Activated naive CD8-positive, alpha-beta T cell treated with anti-CD3 and anti-CD28 coated beads, Interleukin-2, amount 10 ng/mL, durations not matched to agents 7 days and 5 days (primary cell): ENCODE results near the gene LHFPL3. TPM values are rescaled to one million over a fixed set of nuclear protein-coding genes. Genes with fewer than 3 reads are reported as not detected.

Experiments used
- ATAC-seq: fragments of 150-1000 bp; cut with Tn5 transposase; one replicate; pipeline ENCODE4 v1.10.0; 2021; ENCODE audit warnings: low read depth, moderate library complexity
- POLR2A ChIA-PET: fragments of 350-600 bp; sonication (Branson Sonifier 250); formaldehyde crosslinking; loops from one replicate; lab custom pipeline; 2021; ENCODE audit warnings: antibody characterized with exemption; lab: Charles Lee
- DNase-seq: peaks from one replicate; pipeline ENCODE4 v3.0.0; 2021
- H3K27ac Mint-ChIP-seq: one replicate; pipeline ENCODE4 v1.8.0; 2022; ENCODE audit warnings: mild to moderate bottlenecking, mixed read lengths
- H3K27me3 Mint-ChIP-seq: one replicate; pipeline ENCODE4 v1.8.0; 2022; ENCODE audit warnings: mild to moderate bottlenecking, moderate library complexity, mixed read lengths
- H3K36me3 Mint-ChIP-seq: one replicate; pipeline ENCODE4 v1.8.0; 2021; ENCODE audit warnings: mild to moderate bottlenecking, mixed read lengths
- H3K4me1 Mint-ChIP-seq: one replicate; pipeline ENCODE4 v1.8.0; 2021; ENCODE audit warnings: mixed read lengths
- H3K4me3 Mint-ChIP-seq: one replicate; pipeline ENCODE4 v1.8.0; 2022; ENCODE audit warnings: mild to moderate bottlenecking, moderate library complexity, mixed read lengths
- H3K9me3 Mint-ChIP-seq: one replicate; pipeline ENCODE4 v1.8.0; 2021; ENCODE audit warnings: mixed read lengths
- total RNA-seq, 2 experiments: library from RNA; stranded (reverse); gene quantifications; one replicate each; pipeline ENCODE4 v1.2.3, GENCODE V29; 2021

Gene LHFPL3
- total RNA-seq, 2 experiments from 2014 or later, result not detected

- no peak overlapping the region for H3K27ac Mint-ChIP-seq
- DNase-seq (no peak), ATAC-seq (no peak)
- H3K27me3 Mint-ChIP-seq, result no peaks in the 10 kb centered on the region
- no peak overlapping the region for H3K4me3 Mint-ChIP-seq
- H3K36me3 Mint-ChIP-seq, result no peaks in the 10 kb centered on the region
- peaks cover 2% of the 10 kb centered on the region for H3K9me3 Mint-ChIP-seq
- no peaks in the 10 kb centered on the region for H3K4me1 Mint-ChIP-seq
- POLR2A ChIA-PET, result no interaction called here
Observed at GRCh38 chr7:104603957-104604356, 275.6 kb downstream of the LHFPL3 start.

GRCh38 chr7:104604706-104605105 lies 276.3 kb downstream of the LHFPL3 start:
- no peak for ATAC-seq
- POLR2A ChIA-PET, result no interaction called here
- Mint-ChIP-seq H3K4me3 (no peak overlapping the region), H3K27me3 (no peaks in the 10 kb centered on the region), H3K36me3 (no peaks in the 10 kb centered on the region), H3K27ac (no peak overlapping the region), H3K9me3 (peaks cover 2% of the 10 kb centered on the region), H3K4me1 (no peaks in the 10 kb centered on the region)
- DNase-seq, result no peak

- ATAC-seq (no peak), DNase-seq (no peak)
- POLR2A ChIA-PET, result no interaction called here
- Mint-ChIP-seq H3K36me3 (no peaks in the 10 kb centered on the region), H3K27me3 (no peaks in the 10 kb centered on the region), H3K9me3 (no peaks in the 10 kb centered on the region), H3K27ac (no peak overlapping the region), H3K4me1 (no peaks in the 10 kb centered on the region), H3K4me3 (no peak overlapping the region)
Observed at GRCh38 chr7:104621321-104621720, 292.9 kb downstream of the LHFPL3 start.

GRCh38 chr7:104625956-104626355 lies 297.6 kb downstream of the LHFPL3 start:
- H3K27ac Mint-ChIP-seq, result no peak overlapping the region
- H3K36me3 Mint-ChIP-seq, result no peaks in the 10 kb centered on the region
- no peak for ATAC-seq
- H3K9me3 Mint-ChIP-seq, result no peaks in the 10 kb centered on the region
- no peak for DNase-seq
- H3K27me3 Mint-ChIP-seq, result no peaks in the 10 kb centered on the region
- POLR2A ChIA-PET, result no interaction called here
- no peak overlapping the region for H3K4me3 Mint-ChIP-seq
- H3K4me1 Mint-ChIP-seq, result no peaks in the 10 kb centered on the region

GRCh38 chr7:104627516-104627915 lies 299.1 kb downstream of the LHFPL3 start:
- no peak overlapping the region for H3K27ac Mint-ChIP-seq
- no peak overlapping the region for H3K4me3 Mint-ChIP-seq
- DNase-seq, result no peak

GRCh38 chr7:104628017-104628416 lies 299.6 kb downstream of the LHFPL3 start:
- Mint-ChIP-seq H3K4me1 (no peaks in the 10 kb centered on the region), H3K27me3 (no peaks in the 10 kb centered on the region), H3K4me3 (no peak overlapping the region), H3K27ac (no peak overlapping the region), H3K36me3 (no peaks in the 10 kb centered on the region), H3K9me3 (no peaks in the 10 kb centered on the region)
- DNase-seq (no peak), ATAC-seq (no peak)
- POLR2A ChIA-PET, result no interaction called here

More at GRCh38 chr7:104627516-104627915, 299.1 kb downstream of the LHFPL3 start:
- H3K4me1 Mint-ChIP-seq, result no peaks in the 10 kb centered on the region
- no peaks in the 10 kb centered on the region for H3K9me3 Mint-ChIP-seq
- ATAC-seq, result no peak
- H3K27me3 Mint-ChIP-seq, result no peaks in the 10 kb centered on the region
- no peaks in the 10 kb centered on the region for H3K36me3 Mint-ChIP-seq
- POLR2A ChIA-PET, result no interaction called here

- H3K36me3 Mint-ChIP-seq, result no peaks in the 10 kb centered on the region
- POLR2A ChIA-PET, result no interaction called here
Observed at GRCh38 chr7:104629408-104629807, 301.0 kb downstream of the LHFPL3 start.

GRCh38 chr7:104640506-104640905 lies 312.1 kb downstream of the LHFPL3 start:
- Mint-ChIP-seq H3K4me1 (no peaks in the 10 kb centered on the region), H3K36me3 (no peaks in the 10 kb centered on the region), H3K27me3 (peaks cover 3% of the 10 kb centered on the region), H3K4me3 (no peak overlapping the region), H3K9me3 (no peaks in the 10 kb centered on the region), H3K27ac (no peak overlapping the region)
- DNase-seq, result no peak
- POLR2A ChIA-PET, result no interaction called here
- ATAC-seq, result no peak

More at GRCh38 chr7:104629408-104629807, 301.0 kb downstream of the LHFPL3 start:
- Mint-ChIP-seq H3K4me1 (no peaks in the 10 kb centered on the region), H3K4me3 (no peak overlapping the region), H3K27ac (no peak overlapping the region), H3K9me3 (no peaks in the 10 kb centered on the region), H3K27me3 (no peaks in the 10 kb centered on the region)
- DNase-seq (no peak), ATAC-seq (no peak)

GRCh38 chr7:104642560-104642959 lies 314.2 kb downstream of the LHFPL3 start:
- no peak overlapping the region for H3K4me3 Mint-ChIP-seq
- POLR2A ChIA-PET, result no interaction called here
- ATAC-seq, result no peak

GRCh38 chr7:104643587-104644217 lies 315.3 kb downstream of the LHFPL3 start:
- Mint-ChIP-seq H3K27me3 (peaks cover 3% of the 10 kb centered on the region), H3K9me3 (no peaks in the 10 kb centered on the region), H3K4me1 (no peaks in the 10 kb centered on the region), H3K27ac (no peak overlapping the region), H3K4me3 (no peak overlapping the region), H3K36me3 (no peaks in the 10 kb centered on the region)
- POLR2A ChIA-PET, result no interaction called here
- DNase-seq (no peak), ATAC-seq (no peak)

More at GRCh38 chr7:104642560-104642959, 314.2 kb downstream of the LHFPL3 start:
- no peak overlapping the region for H3K27ac Mint-ChIP-seq
- H3K9me3 Mint-ChIP-seq, result no peaks in the 10 kb centered on the region
- H3K27me3 Mint-ChIP-seq, result peaks cover 3% of the 10 kb centered on the region
- DNase-seq, result no peak
- no peaks in the 10 kb centered on the region for H3K36me3 Mint-ChIP-seq
- H3K4me1 Mint-ChIP-seq, result no peaks in the 10 kb centered on the region

GRCh38 chr7:104650991-104651640 lies 322.7 kb downstream of the LHFPL3 start:
- DNase-seq (no peak), ATAC-seq (no peak)
- Mint-ChIP-seq H3K4me1 (no peaks in the 10 kb centered on the region), H3K27ac (no peak overlapping the region), H3K9me3 (no peaks in the 10 kb centered on the region), H3K36me3 (no peaks in the 10 kb centered on the region), H3K4me3 (no peak overlapping the region), H3K27me3 (peaks cover 4% of the 10 kb centered on the region)
- POLR2A ChIA-PET, result no interaction called here

GRCh38 chr7:104652434-104652833 lies 324.0 kb downstream of the LHFPL3 start:
- Mint-ChIP-seq H3K4me3 (no peak overlapping the region), H3K27ac (no peak overlapping the region), H3K9me3 (no peaks in the 10 kb centered on the region), H3K36me3 (no peaks in the 10 kb centered on the region), H3K27me3 (peaks cover 4% of the 10 kb centered on the region), H3K4me1 (no peaks in the 10 kb centered on the region)
- POLR2A ChIA-PET, result no interaction called here
- ATAC-seq (no peak), DNase-seq (no peak)

GRCh38 chr7:104652865-104653264 lies 324.5 kb downstream of the LHFPL3 start:
- H3K27ac Mint-ChIP-seq, result no peak overlapping the region
- H3K9me3 Mint-ChIP-seq, result no peaks in the 10 kb centered on the region
- POLR2A ChIA-PET, result no interaction called here
- no peaks in the 10 kb centered on the region for H3K4me1 Mint-ChIP-seq
- peaks cover 6% of the 10 kb centered on the region for H3K27me3 Mint-ChIP-seq
- H3K4me3 Mint-ChIP-seq, result no peak overlapping the region
- no peak for ATAC-seq
- DNase-seq, result no peak
- H3K36me3 Mint-ChIP-seq, result no peaks in the 10 kb centered on the region

GRCh38 chr7:104653825-104654401 lies 325.5 kb downstream of the LHFPL3 start:
- no peak for ATAC-seq
- no peaks in the 10 kb centered on the region for H3K4me1 Mint-ChIP-seq
- no peak for DNase-seq
- H3K27me3 Mint-ChIP-seq, result peaks cover 6% of the 10 kb centered on the region
- POLR2A ChIA-PET, result no interaction called here
- no peaks in the 10 kb centered on the region for H3K36me3 Mint-ChIP-seq
- H3K9me3 Mint-ChIP-seq, result no peaks in the 10 kb centered on the region
- no peak overlapping the region for H3K27ac Mint-ChIP-seq
- H3K4me3 Mint-ChIP-seq, result no peak overlapping the region
